ENCODE results near the gene RALGPS1.

GRCh38 chr9:126962336-126962735, 47.8 kb downstream of the RALGPS1 start:
- TF ChIP-seq CTCF (conservative IDR thresholded peaks at IDR 0.05 in 1 of 2, IDR thresholded peaks at IDR 0.05 in 1 of 2; ENCODE audit: low read depth in 1 of 2, low read length in 2 of 2) = no peak
- no peak for TF ChIP-seq EZH2 (IDR thresholded peaks at IDR 0.05; ENCODE audit: low read length, missing control alignments)

Measured in fibroblast of lung (primary cell).